OCI-LY3 (cell line): Measurements from ENCODE around the gene PRADC1.

Experiments used
- H2AFZ ChIP-seq: fragments of 200-600, 300-600 bp; shearing (Covaris generic); 2 replicates; pipeline ENCODE4 v1.6.0; 2014; ENCODE audit warnings: antibody characterized with exemption, low read depth, low read length
- H3K27ac ChIP-seq: fragments of 200-600, 300-600 bp; sonication (generic); 2 replicates; pipeline ENCODE4 v1.5.1; 2014; ENCODE audit warnings: mild to moderate bottlenecking, low read length, moderate library complexity, mixed read lengths
- H3K27me3 ChIP-seq: fragments of 200-600, 300-600 bp; sonication (generic); 2 replicates; pipeline ENCODE4 v1.6.1; 2014; ENCODE audit warnings: low read depth, low read length, mixed read lengths
- H3K36me3 ChIP-seq: fragments of 200-600, 300-600 bp; sonication (generic); replicated peaks from 2 replicates; pipeline ENCODE3; 2014; ENCODE audit warnings: low read depth, low read length, mixed read lengths
- H3K4me1 ChIP-seq: fragments of 300-600, 200-600 bp; sonication (generic); 2 replicates; pipeline ENCODE4 v1.6.1; 2014; ENCODE audit warnings: low read length, mixed read lengths
- H3K4me2 ChIP-seq: fragments of 200-600, 300-600 bp; sonication (generic); 2 replicates; pipeline ENCODE4 v1.6.1; 2014; ENCODE audit warnings: low read length, mixed read lengths
- H3K4me3 ChIP-seq: fragments of 300-600, 200-600 bp; sonication (generic); 2 replicates; pipeline ENCODE4 v1.5.1; 2014; ENCODE audit warnings: antibody characterized with exemption, mild to moderate bottlenecking, low read length, moderate library complexity
- H3K79me2 ChIP-seq: fragments of 300-600, 200-600 bp; shearing (Covaris generic); 2 replicates; pipeline ENCODE4 v1.6.1; 2014; ENCODE audit warnings: mild to moderate bottlenecking, low read length, mixed read lengths
- H3K9ac ChIP-seq: fragments of 300-600, 200-600 bp; shearing (Covaris generic); 2 replicates; pipeline ENCODE4 v1.6.0; 2014; ENCODE audit warnings: mild to moderate bottlenecking, low read length, moderate library complexity
- H3K9me3 ChIP-seq: fragments of 200-600, 300-600 bp; shearing (Covaris generic); 2 replicates; pipeline ENCODE4 v1.6.1; 2014; ENCODE audit warnings: low read length, mixed read lengths; ENCODE audit not compliant: insufficient read depth
- H4K20me1 ChIP-seq: fragments of 200-600, 300-600 bp; sonication (generic); 2 replicates; pipeline ENCODE4 v1.6.1; 2016; ENCODE audit warnings: low read length, mixed read lengths; ENCODE audit not compliant: insufficient read depth
- CTCF ChIP-seq: fragments of 200-600, 300-600 bp; sonication (generic); IDR thresholded peaks from 2 replicates; pipeline ENCODE4 v1.5.1; 2014; ENCODE audit warnings: antibody characterized with exemption, low read length, low read depth
- EZH2phosphoT487 ChIP-seq: fragments of 200-600 bp; shearing (Covaris generic); IDR thresholded peaks from 2 replicates; pipeline ENCODE4 v1.6.1; 2018; ENCODE audit warnings: antibody characterized with exemption, mixed run types, low read depth

Gene PRADC1

GRCh38 chr2:73223821-73224220, 9.2 kb downstream of the PRADC1 start:
- TF ChIP-seq CTCF (no peak), EZH2phosphoT487 (no peak)
- Histone ChIP-seq H4K20me1 (0 out of 2 replicates have a peak, but pooled peaks cover 7% of the 10 kb centered on the region), H3K27ac (no peak overlapping the region)

DNA sequence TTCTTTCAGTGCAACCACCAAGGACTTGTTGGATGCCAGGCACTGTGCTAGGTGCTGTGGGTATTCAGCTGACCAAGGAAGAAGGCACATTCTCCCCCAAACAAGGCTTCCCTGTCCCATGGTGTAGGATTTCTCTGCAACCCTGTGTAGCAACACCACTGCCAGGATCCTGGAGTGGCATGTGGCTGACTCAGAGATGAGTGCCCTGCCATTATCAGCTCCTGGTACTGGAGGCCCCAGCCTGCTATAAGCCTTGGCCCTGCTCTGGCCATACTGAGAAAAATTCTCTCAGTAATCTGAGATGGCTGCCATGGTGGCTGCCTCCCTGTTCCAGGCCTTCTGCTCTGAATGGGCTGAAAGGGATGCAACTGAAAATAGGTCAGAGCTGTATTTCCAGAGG, 14.7 kb downstream of the PRADC1 start:
- Histone ChIP-seq H4K20me1 (0 out of 2 replicates have a peak, but pooled peaks cover 7% of the 10 kb centered on the region), H3K4me3 (no peak overlapping the region), H3K36me3 (peaks cover 20% of the 10 kb centered on the region), H3K27ac (no peak overlapping the region), H3K4me2 (no peak overlapping the region), H3K9ac (no peak overlapping the region), H3K27me3 (no peaks in the 10 kb centered on the region), H3K9me3 (no peaks in the 10 kb centered on the region), H3K4me1 (peaks cover 25% of the 10 kb centered on the region), H3K79me2 (peaks cover 49% of the 10 kb centered on the region), H2AFZ (no peak overlapping the region)
- no peak for TF ChIP-seq CTCF
- no peak for TF ChIP-seq EZH2phosphoT487

More at GRCh38 chr2:73223821-73224220, 9.2 kb downstream of the PRADC1 start:
- Histone ChIP-seq H3K79me2 (peaks cover 3% of the 10 kb centered on the region; the same call in 1 of the 2 replicates), H2AFZ (no peak overlapping the region), H3K36me3 (peaks cover 26% of the 10 kb centered on the region), H3K27me3 (no peaks in the 10 kb centered on the region), H3K4me2 (no peak overlapping the region), H3K4me3 (no peak overlapping the region), H3K9me3 (no peaks in the 10 kb centered on the region), H3K9ac (no peak overlapping the region), H3K4me1 (peaks cover 13% of the 10 kb centered on the region)

- H2AFZ ChIP-seq, result no peak overlapping the region
- 0 out of 2 replicates have a peak, but pooled peaks cover 7% of the 10 kb centered on the region for H4K20me1 ChIP-seq
- H3K79me2 ChIP-seq, result peaks cover 49% of the 10 kb centered on the region
- no peak for TF ChIP-seq EZH2phosphoT487
- peaks cover 18% of the 10 kb centered on the region for H3K36me3 ChIP-seq
- H3K4me1 ChIP-seq, result peaks cover 30% of the 10 kb centered on the region
- no peak overlapping the region for H3K27ac ChIP-seq
- no peak overlapping the region for H3K4me2 ChIP-seq
- no peaks in the 10 kb centered on the region for H3K27me3 ChIP-seq
- H3K9ac ChIP-seq, result no peak overlapping the region
- H3K4me3 ChIP-seq, result no peak overlapping the region
- H3K9me3 ChIP-seq, result no peaks in the 10 kb centered on the region
Observed at GRCh38 chr2:73217826-73218225, 15.2 kb downstream of the PRADC1 start.

DNA sequence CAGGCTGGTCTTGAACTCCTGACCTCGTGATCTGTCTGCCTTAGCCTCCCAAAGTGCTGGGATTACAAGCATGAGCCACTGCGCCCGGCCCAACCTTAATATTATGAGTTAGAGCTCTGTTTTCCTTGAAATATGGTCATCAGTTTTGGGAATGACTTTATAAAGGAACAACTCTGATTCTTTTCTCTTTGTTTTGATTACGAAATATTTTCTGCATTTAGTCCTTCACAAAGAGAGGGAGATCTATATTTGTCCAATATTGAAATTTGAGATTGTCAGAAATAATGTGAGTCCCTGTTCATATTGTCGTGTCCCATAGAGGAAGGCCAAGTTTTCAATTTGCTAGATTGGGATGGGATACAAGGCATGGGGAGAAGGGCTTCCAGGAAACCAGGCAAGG, 15.9 kb downstream of the PRADC1 start:
- peaks cover 35% of the 10 kb centered on the region for H3K4me1 ChIP-seq
- H3K4me2 ChIP-seq, result no peak overlapping the region
- H4K20me1 ChIP-seq, result 0 out of 2 replicates have a peak, but pooled peaks cover 7% of the 10 kb centered on the region
- no peak overlapping the region for H2AFZ ChIP-seq
- H3K79me2 ChIP-seq, result peaks cover 49% of the 10 kb centered on the region
- no peaks in the 10 kb centered on the region for H3K27me3 ChIP-seq
- H3K36me3 ChIP-seq, result peaks cover 14% of the 10 kb centered on the region
- H3K9ac ChIP-seq, result no peak overlapping the region
- H3K9me3 ChIP-seq, result no peaks in the 10 kb centered on the region
- no peak for TF ChIP-seq CTCF
- no peak for TF ChIP-seq EZH2phosphoT487
- no peak overlapping the region for H3K27ac ChIP-seq
- no peak overlapping the region for H3K4me3 ChIP-seq
